ENCODE data around the gene BUD13. TPM values are rescaled to one million over a fixed set of nuclear protein-coding genes. Genes with fewer than 3 reads are reported as not detected.

The BUD13 gene
- total and polyA plus RNA-seq, 2 of the 4 experiments (the other 2 are of a cell fraction): 11.2 to 14.0 TPM

DNA sequence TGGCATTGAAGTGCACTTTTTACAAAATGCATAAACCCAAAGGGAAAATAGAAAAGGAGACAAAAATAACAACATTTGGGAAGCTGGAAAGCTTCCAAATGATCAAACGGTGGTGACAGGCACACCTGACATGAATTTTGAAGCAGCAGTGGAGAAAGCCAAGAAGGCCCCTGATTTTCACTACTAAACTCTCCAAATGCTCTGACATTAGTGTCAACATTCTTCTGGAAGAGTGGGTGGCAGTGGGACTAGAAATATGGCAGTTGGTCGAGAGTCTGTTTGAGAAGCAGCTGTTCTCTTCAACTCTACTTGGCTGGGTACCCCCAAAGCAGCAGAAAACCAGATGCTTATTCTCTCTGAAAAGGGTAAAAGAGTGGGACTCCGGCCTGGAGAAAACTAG, 31.2 kb upstream of the BUD13 start:
- Histone ChIP-seq H3K4ac (ENCODE audit: low read depth, low read length) (no peak overlapping the region), H3K79me1 (ENCODE audit: low read depth in 1 of 2, low read length in 2 of 2) (no peaks in the 10 kb centered on the region), H3K9me3 (ENCODE audit: control insufficient read depth, insufficient read depth, low read length) (no peaks in the 10 kb centered on the region), H3K4me3 (ENCODE audit: insufficient read depth, low read depth, low read length) (no peak overlapping the region), H3K14ac (replicated peaks; ENCODE audit: low read depth, low read length) (no peak overlapping the region), H3K4me1 (ENCODE audit: control insufficient read depth, insufficient read depth, low read length) (no peaks in the 10 kb centered on the region), H2AFZ (replicated peaks; ENCODE audit: low read length, poor library complexity) (no peak overlapping the region), H3K36me3 (ENCODE audit: control insufficient read depth, insufficient read depth, low read length) (no peaks in the 10 kb centered on the region), H4K5ac (ENCODE audit: low read depth, low read length) (no peak overlapping the region), H3K9ac (ENCODE audit: low read depth, low read length) (no peak overlapping the region), H4K8ac (ENCODE audit: low read depth in 2 of 2, low read length in 2 of 2) (no peak overlapping the region), H2AK5ac (ENCODE audit: low read depth, low read length) (no peak overlapping the region), H3K27ac (ENCODE audit: insufficient read depth, low read length) (no peak overlapping the region), H3K9me1 (ENCODE audit: insufficient read depth, low read length) (no peaks in the 10 kb centered on the region), H2BK5ac (ENCODE audit: low read depth, low read length, poor library complexity, severe bottlenecking) (no peak overlapping the region), H3K27me3 (ENCODE audit: control insufficient read depth, insufficient read depth, low read length) (peaks cover 11% of the 10 kb centered on the region), H4K91ac (ENCODE audit: insufficient read depth, low read depth, low read length) (no peak overlapping the region), H3K4me2 (ENCODE audit: low read depth, low read length) (no peak overlapping the region), H2BK120ac (ENCODE audit: low read depth, low read length) (no peak overlapping the region), H4K20me1 (ENCODE audit: insufficient read depth, low read length) (no peaks in the 10 kb centered on the region), H3K23ac (ENCODE audit: low read depth, low read length) (no peak overlapping the region), H2BK15ac (ENCODE audit: low read depth, low read length) (no peak overlapping the region), H2BK20ac (ENCODE audit: low read depth, low read length) (no peak overlapping the region), H3K18ac (ENCODE audit: low read depth, low read length) (no peak overlapping the region), H3K56ac (ENCODE audit: extremely low read depth, insufficient read depth, low read length) (no peak overlapping the region), H2AK9ac (replicated peaks; ENCODE audit: low read depth, low read length, poor library complexity) (no peak overlapping the region)
- intact Hi-C loops (cut with micrococcal nuclease): no loop called here
- no CpG with 5 or more reads among the region's 3 CpGs for WGBS, 2 experiments (ENCODE audit: extremely low coverage in 2 of 2, insufficient read length in 1 of 2)
- no peak for ATAC-seq (ENCODE audit: low read depth)
- in situ Hi-C loops (cut with MboI; ENCODE audit: low sequenced_read_pairs): no loop called here
- no peak for DNase-seq
- no TSS peak for BruUV-seq (replicated peaks)
- POLR2A ChIA-PET (ENCODE audit: unreplicated experiment): no interaction called here
- no peak for TF ChIP-seq FOS (IDR thresholded peaks at IDR 0.05; ENCODE audit: low read depth, low read length)
- TF ChIP-seq SMC3 (IDR thresholded peaks at IDR 0.05; ENCODE audit: low read depth, low read length): no peak
- TF ChIP-seq RFX5 (IDR thresholded peaks at IDR 0.05; ENCODE audit: low read depth, low read length): no peak
- TF ChIP-seq, protein P1, sequence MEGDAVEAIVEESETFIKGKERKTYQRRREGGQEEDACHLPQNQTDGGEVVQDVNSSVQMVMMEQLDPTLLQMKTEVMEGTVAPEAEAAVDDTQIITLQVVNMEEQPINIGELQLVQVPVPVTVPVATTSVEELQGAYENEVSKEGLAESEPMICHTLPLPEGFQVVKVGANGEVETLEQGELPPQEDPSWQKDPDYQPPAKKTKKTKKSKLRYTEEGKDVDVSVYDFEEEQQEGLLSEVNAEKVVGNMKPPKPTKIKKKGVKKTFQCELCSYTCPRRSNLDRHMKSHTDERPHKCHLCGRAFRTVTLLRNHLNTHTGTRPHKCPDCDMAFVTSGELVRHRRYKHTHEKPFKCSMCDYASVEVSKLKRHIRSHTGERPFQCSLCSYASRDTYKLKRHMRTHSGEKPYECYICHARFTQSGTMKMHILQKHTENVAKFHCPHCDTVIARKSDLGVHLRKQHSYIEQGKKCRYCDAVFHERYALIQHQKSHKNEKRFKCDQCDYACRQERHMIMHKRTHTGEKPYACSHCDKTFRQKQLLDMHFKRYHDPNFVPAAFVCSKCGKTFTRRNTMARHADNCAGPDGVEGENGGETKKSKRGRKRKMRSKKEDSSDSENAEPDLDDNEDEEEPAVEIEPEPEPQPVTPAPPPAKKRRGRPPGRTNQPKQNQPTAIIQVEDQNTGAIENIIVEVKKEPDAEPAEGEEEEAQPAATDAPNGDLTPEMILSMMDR (conservative IDR thresholded peaks at IDR 0.05; ENCODE audit: low read depth, low read length): no peak
- TF ChIP-seq CHD1 (IDR thresholded peaks at IDR 0.05; ENCODE audit: low read depth, low read length): no peak
- no peak for TF ChIP-seq MAZ (IDR thresholded peaks at IDR 0.05; ENCODE audit: borderline replicate concordance, low read depth, low read length)
- TF ChIP-seq POLR2A (IDR thresholded peaks at IDR 0.05; ENCODE audit: low read depth, low read length): no peak
- TF ChIP-seq MXI1 (IDR thresholded peaks at IDR 0.05; ENCODE audit: borderline replicate concordance, low read depth, low read length): no peak
- no peak for TF ChIP-seq NFE2L2 (IDR thresholded peaks at IDR 0.05; ENCODE audit: low read depth, low read length)
- TF ChIP-seq, protein P2, sequence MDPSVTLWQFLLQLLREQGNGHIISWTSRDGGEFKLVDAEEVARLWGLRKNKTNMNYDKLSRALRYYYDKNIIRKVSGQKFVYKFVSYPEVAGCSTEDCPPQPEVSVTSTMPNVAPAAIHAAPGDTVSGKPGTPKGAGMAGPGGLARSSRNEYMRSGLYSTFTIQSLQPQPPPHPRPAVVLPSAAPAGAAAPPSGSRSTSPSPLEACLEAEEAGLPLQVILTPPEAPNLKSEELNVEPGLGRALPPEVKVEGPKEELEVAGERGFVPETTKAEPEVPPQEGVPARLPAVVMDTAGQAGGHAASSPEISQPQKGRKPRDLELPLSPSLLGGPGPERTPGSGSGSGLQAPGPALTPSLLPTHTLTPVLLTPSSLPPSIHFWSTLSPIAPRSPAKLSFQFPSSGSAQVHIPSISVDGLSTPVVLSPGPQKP (IDR thresholded peaks at IDR 0.05; ENCODE audit: borderline replicate concordance, low read depth, low read length): no peak
- TF ChIP-seq, protein P3, sequence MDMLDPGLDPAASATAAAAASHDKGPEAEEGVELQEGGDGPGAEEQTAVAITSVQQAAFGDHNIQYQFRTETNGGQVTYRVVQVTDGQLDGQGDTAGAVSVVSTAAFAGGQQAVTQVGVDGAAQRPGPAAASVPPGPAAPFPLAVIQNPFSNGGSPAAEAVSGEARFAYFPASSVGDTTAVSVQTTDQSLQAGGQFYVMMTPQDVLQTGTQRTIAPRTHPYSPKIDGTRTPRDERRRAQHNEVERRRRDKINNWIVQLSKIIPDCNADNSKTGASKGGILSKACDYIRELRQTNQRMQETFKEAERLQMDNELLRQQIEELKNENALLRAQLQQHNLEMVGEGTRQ (IDR thresholded peaks at IDR 0.05; ENCODE audit: low read depth, low read length): no peak
- no peak for TF ChIP-seq CEBPB (IDR thresholded peaks at IDR 0.05; ENCODE audit: low read depth, low read length)
- no peak for TF ChIP-seq RCOR1 (IDR thresholded peaks at IDR 0.05; ENCODE audit: insufficient replicate concordance, low read length)
- dilution Hi-C loops (cut with HindIII; ENCODE audit: low sequenced_read_pairs, unreplicated experiment): no loop called here
- CTCF ChIA-PET: no interaction called here

Measured in IMR-90 (cell line).